ENCODE measurements around the gene DAPP1.
"Not testable (repeated sequence)": the region's sequence is repeated elsewhere in the genome, so short reads cannot be mapped to it uniquely, and the experiment has no call there.

The DAPP1 gene

DNA sequence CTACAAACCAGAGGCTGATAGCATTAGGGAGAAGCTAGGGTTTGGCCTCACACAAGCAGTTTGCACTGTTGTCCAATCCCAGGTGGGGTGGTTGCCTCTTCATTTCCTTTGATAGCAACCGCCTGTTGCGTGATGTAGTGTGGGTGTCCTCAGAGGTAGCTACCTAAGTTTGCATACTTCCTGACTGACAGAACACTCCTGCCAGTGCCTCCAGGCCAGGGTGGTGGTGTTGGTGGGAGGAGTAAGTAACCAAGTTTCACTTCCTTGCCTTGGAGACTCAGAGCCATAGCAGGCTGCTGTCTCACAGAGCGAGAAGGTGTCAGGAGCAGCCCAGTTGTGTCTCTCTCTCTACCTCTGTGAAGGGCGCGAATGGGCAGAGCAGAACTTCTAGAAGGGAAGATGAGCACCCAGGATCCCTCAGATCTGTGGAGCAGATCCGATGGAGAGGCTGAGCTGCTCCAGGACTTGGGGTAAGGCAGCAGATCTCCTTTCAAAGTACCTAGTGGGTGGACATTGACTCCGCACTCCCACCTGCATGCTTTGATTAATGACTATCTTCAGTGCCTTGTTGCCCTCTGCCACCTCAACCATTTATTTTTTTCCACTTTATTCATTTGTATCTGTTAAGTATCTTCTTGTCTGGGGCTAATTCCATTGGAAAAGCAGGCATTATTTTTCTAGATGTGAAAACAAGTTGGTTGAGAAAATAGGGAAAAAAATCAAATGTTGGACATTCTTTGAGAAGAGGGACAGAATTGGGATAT lies at the start of gene DAPP1:
Gene DAPP1, plus strand, starts transcription at position 283 of the 764 bp plus-strand sequence. Its CDS starts 87 bp downstream, at position 370.
- peak; percentile 87 for DNase-seq

DNA sequence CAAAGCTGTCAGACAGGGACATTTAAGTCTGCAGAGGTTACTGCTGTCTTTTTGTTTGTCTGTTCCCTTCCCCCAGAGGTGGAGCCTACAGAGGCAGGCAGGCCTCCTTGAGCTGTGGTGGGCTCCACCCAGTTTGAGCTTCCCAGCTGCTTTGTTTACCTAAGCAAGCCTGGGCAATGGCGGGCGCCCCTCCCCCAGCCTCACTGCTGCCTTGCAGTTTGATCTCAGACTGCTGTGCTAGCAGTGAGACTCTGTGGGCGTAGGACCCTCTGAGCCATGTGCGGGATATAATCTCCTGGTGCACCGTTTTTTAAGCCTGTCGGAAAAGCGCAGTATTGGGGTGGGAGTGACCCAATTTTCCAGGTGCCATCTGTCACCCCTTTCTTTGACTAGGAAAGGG lies 45.8 kb upstream of the DAPP1 start:
- not testable (repeated sequence) for DNase-seq

DNA sequence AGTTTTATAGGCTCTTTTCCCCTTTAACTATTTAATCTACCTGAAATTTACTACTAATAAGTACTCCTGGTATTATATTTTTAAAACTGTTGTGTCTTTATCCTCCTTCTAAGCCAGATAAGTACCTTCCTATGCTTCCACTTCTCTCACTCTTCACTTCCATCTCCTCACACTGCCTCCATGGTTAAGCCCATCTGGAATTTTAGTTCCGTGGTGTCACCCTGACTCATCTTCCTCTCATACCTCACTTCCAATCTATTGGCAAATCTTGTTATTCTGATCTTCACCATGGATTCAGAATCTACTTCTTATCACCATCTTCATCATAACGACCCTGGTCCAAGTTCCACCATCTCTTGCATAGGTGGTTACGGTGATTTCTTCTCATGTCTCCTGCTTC lies 32.7 kb upstream of the DAPP1 start:
- DNase-seq: no peak

DNA sequence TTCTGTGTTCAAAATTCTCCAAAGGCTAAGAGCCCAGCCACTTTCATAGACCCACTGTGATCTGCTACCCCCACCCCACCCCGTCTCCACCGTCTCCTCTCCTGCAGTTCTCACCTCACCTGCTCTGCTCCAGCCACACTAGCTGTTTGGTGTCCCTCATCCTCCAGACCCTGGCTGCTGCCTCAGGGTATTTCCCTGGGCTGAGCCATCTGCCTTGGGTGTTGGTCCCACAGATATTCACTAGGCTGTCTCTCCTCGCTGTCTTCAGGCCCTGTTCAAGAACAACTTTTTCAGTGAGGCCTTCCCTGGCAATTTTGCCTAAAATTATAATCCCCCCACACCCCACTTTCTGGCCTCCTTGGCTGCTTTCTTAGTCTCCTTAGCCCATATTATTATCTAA lies 31.8 kb upstream of the DAPP1 start:
- DNase-seq: no peak

- no peak for DNase-seq
Observed at GRCh38 chr4:99790796-99791617, 25.6 kb upstream of the DAPP1 start.

- DNase-seq: no peak
Observed at GRCh38 chr4:99800332-99801004, 16.2 kb upstream of the DAPP1 start.

- no peak for DNase-seq
Observed at GRCh38 chr4:99801005-99801699, 15.5 kb upstream of the DAPP1 start.

GRCh38 chr4:99803566-99804101 lies 13.0 kb upstream of the DAPP1 start:
- no peak for DNase-seq

DNA sequence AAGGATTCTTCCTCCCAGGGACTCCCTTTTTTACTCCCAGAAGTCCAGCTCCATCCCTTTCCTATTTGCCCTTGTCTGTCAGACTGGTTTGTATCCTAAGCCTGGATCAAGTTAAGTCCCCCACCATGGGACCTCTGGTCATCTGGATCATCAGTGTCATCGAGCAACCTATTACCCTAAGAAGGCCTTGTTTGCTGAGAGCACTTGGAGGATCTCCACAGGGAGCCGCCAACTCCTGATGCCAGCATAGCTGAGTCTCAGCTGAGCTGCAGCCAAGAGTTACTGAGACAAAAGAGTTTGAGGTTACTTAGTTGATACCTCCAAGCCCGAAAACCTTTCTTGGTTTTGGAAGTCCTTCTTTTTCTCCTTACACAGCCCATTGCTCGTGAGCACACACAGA lies 10.1 kb upstream of the DAPP1 start:
- DNase-seq: no peak

DNA sequence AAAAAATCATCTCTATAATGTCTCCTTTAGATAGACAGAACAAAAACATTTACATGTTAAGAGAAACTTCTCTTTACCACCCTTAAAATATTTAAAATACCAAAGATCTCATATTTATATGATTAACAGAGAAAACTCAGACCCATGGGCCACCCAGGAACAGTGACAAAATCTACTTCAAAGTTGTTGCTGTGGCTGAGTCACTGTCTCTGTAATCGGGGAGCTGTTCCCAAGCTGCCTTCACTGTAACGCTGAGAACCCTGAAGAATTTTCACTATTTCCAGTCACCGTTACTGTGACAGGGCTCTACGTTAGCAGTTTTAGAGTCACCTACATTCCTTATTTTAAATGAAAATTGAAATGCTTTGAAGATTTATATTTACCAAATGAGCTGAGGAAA lies 9.0 kb upstream of the DAPP1 start:
- no peak for DNase-seq

DNA sequence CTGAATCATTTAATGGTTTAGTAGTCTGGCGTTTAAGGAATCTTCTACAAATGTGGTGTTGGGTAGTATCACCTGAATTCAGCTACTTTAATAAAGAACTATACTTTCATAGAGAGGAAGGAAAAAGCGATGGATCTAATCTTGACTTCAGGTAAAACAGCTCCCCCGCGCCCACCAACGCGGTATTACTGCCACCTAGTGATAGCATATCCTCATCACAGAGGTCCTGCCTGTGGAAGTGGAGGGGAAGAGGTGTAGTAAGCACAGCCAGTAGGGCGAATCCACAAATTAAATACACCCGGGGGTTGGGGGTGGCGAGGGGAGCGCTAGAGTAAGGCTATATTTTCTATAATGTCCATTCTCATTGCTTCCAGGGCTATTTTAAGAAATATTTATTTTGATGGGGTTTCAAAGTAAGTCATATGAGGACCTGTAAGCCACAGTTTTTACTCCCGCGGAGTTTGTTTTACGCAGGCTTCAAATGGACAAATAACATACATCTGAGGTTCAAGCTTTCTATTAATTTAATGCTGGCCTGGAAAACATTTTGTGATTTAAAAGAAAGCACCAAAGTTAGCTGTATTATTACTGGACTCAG lies 8.3 kb upstream of the DAPP1 start:
- peak; percentile 80 for DNase-seq

DNA sequence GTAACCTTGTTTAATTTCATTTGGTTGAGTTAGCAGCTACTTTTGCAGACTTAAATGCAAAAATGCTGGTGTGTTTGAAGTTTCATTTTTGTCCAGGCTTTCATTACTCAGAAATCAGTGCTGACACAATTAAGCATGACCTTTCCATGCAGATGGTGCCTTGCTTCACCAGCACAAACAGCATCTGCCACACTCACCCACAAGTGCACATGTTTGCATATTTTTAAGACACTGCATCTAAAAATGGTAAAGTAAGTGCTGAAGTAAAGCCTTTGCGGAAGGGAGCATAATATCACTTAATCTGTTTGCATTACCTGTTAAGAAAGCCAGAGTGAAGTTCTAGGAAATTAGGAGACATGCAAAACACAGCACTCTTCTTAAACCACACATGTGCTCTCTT lies 7.3 kb upstream of the DAPP1 start:
- no peak for DNase-seq

- DNase-seq: no peak
Observed at GRCh38 chr4:99810536-99810935, 6.1 kb upstream of the DAPP1 start.

- no peak for DNase-seq
Observed at GRCh38 chr4:99811117-99811516, 5.5 kb upstream of the DAPP1 start.

- DNase-seq: peak; percentile 75
Observed at GRCh38 chr4:99811850-99812249, 4.8 kb upstream of the DAPP1 start.

- DNase-seq: no peak
Observed at GRCh38 chr4:99815597-99816011, 1.0 kb upstream of the DAPP1 start.

DNA sequence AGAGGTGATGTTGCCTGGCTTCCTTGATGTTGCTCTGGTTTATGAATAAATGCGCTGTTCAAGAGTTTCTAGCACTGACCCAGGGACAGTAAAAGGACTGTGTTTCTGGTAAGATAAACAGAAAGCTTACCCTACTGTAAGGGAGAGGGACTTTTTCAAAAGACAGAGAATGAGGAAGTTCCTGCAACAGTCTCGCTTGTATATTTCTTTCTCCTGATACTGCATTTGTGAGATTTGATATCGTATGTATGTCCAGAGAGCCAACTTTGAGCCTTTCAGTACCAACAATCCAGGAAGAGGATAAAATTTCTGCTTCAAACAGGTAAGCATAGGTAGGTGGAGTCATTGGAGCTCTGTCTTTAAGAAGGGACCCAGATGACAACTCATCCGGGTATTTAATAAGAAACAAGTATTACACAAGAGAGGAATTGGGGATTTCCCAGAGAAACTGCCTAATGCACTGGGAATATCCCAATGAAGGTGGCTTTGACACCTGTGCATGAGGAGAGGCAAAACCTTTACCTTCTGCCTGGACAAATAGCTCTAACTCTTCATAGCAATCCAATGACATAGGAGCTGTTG lies 773 bp downstream of the DAPP1 start:
- DNase-seq: peak; percentile 36

- no peak for DNase-seq
Observed at GRCh38 chr4:99818661-99819060, 2.0 kb downstream of the DAPP1 start.

- DNase-seq: no peak
Observed at GRCh38 chr4:99821918-99822503, 5.4 kb downstream of the DAPP1 start.

DNA sequence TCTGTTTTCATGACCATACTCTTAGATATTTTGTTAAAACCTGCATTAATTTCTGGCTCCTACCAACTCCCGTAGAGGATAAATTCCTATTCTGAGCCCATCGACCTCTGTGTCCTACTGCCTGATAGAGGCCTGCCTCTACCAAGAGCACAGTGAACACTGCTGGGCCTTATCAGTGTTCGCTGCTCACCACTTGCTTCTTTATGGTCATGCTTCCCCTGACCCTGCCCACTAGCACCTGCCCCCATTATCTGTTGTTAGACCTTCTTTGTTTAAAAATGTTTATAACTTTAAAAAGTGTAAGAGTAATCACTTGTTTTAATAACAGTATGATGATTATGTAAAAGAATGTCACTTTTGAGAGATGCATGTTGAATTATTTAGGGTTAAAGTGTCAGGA lies 6.1 kb downstream of the DAPP1 start:
- DNase-seq: no peak

- DNase-seq: no peak
Observed at GRCh38 chr4:99824070-99824599, 7.5 kb downstream of the DAPP1 start.

Data from CD4-positive, alpha-beta T cell treated with Interleukin-21 for 1 hour (primary cell).